GM18907 (cell line): ENCODE data around the gene CES2.
"Not testable (repeated sequence)": the region's sequence is repeated elsewhere in the genome, so short reads cannot be mapped to it uniquely, and the experiment has no call there.

Source experiments
- ATAC-seq: cut with Tn5 transposase; IDR thresholded peaks from one replicate; pipeline ENCODE4 v1.9.1; 2021; ENCODE audit warnings: mild to moderate bottlenecking, moderate library complexity; ENCODE audit not compliant: unreplicated experiment

Gene CES2, protein sequence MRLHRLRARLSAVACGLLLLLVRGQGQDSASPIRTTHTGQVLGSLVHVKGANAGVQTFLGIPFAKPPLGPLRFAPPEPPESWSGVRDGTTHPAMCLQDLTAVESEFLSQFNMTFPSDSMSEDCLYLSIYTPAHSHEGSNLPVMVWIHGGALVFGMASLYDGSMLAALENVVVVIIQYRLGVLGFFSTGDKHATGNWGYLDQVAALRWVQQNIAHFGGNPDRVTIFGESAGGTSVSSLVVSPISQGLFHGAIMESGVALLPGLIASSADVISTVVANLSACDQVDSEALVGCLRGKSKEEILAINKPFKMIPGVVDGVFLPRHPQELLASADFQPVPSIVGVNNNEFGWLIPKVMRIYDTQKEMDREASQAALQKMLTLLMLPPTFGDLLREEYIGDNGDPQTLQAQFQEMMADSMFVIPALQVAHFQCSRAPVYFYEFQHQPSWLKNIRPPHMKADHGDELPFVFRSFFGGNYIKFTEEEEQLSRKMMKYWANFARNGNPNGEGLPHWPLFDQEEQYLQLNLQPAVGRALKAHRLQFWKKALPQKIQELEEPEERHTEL

DNA sequence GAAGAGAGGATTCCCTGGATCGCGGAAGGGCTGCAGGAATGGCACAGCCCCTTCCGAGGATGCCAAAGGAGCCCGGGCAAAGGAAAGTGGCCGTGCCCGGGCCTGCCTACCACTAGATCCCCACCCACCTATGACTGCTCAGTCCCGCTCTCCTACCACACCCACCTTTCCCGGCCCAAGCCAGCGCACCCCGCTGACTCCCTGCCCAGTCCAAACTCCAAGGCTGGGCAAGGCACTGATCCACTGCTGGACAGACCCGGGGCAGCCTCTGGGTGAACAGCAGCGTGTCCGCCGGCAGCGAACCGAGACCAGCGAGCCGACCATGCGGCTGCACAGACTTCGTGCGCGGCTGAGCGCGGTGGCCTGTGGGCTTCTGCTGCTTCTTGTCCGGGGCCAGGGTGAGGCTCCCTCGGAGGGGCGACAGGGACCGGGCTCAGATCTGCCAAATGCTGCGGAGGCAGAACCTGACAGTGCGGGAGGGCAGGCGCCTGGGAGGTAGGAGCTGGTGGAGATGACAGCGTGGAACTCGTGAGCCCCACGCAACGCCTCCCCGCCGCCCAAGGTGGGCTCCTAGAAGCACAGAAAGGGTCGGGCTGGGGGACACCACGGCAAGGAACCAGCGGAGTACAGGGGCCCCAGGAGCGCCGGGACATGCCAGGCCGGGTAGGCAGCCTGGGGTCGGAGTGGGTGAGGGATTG, at the start of gene CES2:
TSS of gene CES2 (plus strand) at position 203 of the 698 bp plus-strand sequence. CDS start at position 323, 120 bp downstream.
- no peak for ATAC-seq

GRCh38 chr16:66886321-66886720, 49.0 kb upstream of the CES2 start:
- no peak for ATAC-seq

DNA sequence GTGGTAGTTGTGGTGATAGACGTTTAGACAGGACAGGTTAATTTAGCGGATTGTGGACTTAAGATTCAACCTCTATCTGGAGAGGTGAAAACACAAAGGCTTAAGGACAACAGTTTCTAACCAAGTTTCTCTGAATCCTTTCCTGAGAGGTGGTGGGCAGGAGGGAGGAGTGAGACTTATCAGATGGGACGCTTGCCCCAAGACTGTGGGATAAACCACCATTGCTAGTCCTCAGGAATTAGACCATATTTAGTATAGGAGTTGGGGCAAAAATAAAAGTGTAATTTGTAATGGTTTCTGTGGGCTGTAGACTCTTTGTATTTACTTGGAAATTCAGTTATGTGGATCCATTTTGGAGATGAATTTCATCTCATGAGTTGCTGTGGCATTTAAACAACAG, 48.4 kb upstream of the CES2 start:
- ATAC-seq, result no peak

DNA sequence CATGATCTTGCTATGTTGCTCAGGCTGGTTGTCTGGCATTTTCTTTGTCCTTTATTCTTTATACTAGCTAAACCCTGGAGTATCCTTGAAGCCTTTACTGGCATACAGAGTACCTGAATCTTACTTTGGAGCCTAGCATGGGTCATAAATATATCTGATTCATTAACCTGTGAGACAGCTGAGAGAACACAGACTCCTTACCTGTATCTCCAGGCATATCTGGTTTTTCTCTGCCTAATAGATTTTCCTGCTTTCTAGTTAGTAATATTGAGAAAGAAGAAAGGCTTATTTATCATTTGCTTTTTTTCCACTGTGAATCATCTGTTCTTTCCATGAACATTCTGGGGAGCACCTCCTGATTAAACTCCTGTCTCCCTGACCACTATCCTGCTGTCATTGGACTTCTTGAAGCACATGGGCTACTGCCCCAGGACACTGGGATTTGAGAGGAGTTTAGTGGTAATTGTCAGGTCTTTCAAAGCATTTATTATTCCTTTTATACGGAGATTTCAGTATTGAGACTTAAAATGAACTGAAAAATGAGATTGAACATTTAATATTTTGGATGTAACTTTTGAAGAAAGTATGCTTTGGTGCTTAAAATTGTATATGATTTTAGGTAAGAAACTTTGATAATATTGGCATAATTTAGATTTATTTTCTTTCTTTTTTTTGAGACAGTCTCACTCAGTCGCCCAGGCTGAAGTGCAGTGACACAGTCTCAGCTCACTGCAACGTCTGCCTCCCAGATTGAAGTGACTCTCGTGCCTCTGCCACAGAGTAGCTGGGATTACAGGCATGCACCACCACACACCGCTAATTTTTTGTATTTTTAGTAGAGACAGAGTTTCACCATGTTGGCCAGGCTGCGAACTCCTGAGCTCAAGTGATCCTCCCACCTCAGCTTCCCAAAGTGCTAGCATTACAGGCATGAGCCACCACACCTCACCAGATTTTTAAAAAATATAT, 46.4 kb upstream of the CES2 start:
- no peak for ATAC-seq

GRCh38 chr16:66889622-66890021, 45.7 kb upstream of the CES2 start:
- no peak for ATAC-seq

- no peak for ATAC-seq
Observed at GRCh38 chr16:66890799-66891198, 44.5 kb upstream of the CES2 start.

DNA sequence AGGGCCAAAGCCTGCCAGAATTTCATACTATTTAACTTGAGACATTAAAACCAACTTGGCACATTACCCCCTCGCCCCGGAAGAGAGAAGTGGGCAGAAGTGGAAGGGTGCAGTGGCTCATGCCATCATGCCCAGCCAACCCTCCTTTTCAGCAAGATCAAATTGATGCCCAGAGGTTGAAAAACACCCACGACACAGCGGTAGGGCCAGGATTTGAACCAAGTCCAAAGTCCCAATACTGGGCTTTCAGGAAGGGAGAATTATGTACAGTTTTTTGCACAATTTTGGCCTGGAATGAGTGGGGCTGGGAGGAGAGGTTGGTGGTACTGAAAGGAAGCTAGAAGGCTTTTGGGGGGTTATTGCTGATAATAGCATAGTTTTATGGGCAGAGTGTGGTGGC, 44.0 kb upstream of the CES2 start:
- no peak for ATAC-seq

DNA sequence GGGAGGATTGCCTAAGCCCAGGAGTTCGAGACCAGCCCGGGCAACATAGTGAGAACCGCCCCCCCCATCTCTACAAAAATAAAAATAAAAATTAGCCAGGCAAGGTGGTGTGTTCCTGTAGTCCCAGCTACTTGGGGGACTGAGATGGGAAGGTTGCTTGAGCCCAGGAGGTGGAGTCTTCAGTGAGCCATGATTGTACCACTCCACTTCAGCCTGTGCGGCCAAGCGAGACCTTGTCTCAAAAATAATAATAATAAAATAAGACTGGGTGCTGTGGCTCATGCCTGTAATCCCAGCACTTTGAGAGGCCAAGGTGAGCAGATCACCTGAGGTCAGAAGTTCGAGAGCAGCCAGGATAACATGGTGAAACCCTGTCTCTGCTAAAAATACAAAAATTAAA, 43.5 kb upstream of the CES2 start:
- ATAC-seq, result no peak

GRCh38 chr16:66894055-66894454, 41.3 kb upstream of the CES2 start:
- ATAC-seq, result no peak

- no peak for ATAC-seq
Observed at GRCh38 chr16:66894948-66895688, 40.2 kb upstream of the CES2 start.

- no peak for ATAC-seq
Observed at GRCh38 chr16:66895689-66895979, 39.7 kb upstream of the CES2 start.

GRCh38 chr16:66895999-66896398, 39.3 kb upstream of the CES2 start:
- no peak for ATAC-seq

GRCh38 chr16:66896682-66897081, 38.6 kb upstream of the CES2 start:
- ATAC-seq, result not testable (repeated sequence)

- no peak for ATAC-seq
Observed at GRCh38 chr16:66898207-66898606, 37.1 kb upstream of the CES2 start.

DNA sequence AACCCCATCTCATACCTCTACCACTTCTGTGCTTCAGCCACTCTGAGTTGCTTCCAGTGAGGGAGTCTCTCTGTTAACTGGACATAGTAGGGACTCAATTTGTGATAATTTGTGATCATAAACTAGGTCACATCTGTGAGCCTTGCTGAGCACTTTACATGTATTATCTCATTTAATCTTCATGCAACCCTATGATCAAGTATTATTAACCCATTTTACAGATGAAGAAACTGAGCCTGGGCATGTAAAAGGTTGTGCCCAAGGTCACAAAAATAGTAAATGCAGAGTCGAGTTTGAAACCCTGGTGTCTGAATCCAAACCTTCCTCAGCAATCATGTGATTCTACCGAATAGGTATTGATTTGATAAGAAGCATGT, 36.4 kb upstream of the CES2 start:
- no peak for ATAC-seq

GRCh38 chr16:66899310-66899944, 35.9 kb upstream of the CES2 start:
- ATAC-seq, result no peak

DNA sequence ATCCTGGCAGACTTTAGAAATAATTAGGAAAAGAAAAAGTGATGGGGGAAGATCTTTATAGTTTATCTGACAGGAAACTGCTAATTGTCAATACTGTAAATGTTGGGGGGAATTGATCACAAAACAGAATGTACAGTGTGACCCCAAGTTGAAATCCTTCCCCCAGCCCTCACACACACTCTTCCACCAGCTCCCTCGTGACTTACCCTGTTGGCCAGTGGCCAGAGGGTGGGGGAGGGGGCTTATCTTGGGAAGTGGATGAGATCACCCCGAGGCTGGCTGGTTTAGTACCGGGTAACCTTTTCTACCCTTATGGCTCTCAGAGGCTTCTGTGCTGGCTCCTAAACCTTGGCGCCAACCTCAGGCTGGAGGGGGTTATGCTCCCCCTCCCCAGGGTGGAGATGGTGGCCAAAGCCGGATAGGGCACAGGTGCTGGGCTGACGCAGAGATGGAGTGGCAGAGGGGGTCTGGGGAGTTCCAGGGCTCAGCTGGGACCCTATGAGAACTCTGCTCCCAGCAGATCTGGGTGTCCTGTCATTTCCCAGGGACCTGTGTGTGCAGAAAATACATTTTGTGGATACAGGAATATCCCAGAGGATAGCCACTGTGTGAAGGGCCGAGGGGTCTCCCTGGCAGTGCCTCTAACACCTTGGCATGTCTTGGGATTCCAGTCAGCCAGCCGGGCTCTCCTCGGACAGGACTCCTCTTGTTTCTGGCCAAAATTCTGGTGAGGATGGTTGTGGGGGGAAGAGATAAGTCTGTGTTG, 35.2 kb upstream of the CES2 start:
- ATAC-seq, result no peak

- no peak for ATAC-seq
Observed at GRCh38 chr16:66900721-66901441, 34.4 kb upstream of the CES2 start.

- ATAC-seq, result no peak
Observed at GRCh38 chr16:66901626-66902025, 33.7 kb upstream of the CES2 start.
